ENCODE data around the gene GID8.

DNA sequence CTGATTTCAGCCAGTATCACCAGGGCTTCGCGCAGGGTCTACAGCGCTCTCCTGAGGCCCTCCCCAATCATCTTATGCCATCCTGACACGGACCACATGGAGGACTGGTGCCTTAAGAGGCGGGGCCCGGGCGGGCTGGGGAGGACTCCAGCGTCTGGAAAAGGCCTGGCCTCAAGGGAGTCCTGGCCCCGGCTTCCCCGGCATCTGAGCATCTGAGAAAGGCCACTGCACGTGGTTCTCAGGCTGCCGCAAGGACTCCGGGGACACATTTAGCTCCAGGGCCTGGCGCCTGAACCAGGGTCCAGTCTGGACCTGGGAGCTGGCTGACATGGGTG lies 47.5 kb downstream of the GID8 start:
- TF ChIP-seq, protein P1, sequence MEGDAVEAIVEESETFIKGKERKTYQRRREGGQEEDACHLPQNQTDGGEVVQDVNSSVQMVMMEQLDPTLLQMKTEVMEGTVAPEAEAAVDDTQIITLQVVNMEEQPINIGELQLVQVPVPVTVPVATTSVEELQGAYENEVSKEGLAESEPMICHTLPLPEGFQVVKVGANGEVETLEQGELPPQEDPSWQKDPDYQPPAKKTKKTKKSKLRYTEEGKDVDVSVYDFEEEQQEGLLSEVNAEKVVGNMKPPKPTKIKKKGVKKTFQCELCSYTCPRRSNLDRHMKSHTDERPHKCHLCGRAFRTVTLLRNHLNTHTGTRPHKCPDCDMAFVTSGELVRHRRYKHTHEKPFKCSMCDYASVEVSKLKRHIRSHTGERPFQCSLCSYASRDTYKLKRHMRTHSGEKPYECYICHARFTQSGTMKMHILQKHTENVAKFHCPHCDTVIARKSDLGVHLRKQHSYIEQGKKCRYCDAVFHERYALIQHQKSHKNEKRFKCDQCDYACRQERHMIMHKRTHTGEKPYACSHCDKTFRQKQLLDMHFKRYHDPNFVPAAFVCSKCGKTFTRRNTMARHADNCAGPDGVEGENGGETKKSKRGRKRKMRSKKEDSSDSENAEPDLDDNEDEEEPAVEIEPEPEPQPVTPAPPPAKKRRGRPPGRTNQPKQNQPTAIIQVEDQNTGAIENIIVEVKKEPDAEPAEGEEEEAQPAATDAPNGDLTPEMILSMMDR (IDR thresholded peaks at IDR 0.05; ENCODE audit: insufficient read depth, low read length, poor library complexity, severe bottlenecking) = no peak
- no peak for TF ChIP-seq EZH2phosphoT487 (conservative IDR thresholded peaks at IDR 0.05; ENCODE audit: low read length)

Measured in SU-DHL-6 (cell line).